ENCODE measurements around the gene NAB2.

DNA sequence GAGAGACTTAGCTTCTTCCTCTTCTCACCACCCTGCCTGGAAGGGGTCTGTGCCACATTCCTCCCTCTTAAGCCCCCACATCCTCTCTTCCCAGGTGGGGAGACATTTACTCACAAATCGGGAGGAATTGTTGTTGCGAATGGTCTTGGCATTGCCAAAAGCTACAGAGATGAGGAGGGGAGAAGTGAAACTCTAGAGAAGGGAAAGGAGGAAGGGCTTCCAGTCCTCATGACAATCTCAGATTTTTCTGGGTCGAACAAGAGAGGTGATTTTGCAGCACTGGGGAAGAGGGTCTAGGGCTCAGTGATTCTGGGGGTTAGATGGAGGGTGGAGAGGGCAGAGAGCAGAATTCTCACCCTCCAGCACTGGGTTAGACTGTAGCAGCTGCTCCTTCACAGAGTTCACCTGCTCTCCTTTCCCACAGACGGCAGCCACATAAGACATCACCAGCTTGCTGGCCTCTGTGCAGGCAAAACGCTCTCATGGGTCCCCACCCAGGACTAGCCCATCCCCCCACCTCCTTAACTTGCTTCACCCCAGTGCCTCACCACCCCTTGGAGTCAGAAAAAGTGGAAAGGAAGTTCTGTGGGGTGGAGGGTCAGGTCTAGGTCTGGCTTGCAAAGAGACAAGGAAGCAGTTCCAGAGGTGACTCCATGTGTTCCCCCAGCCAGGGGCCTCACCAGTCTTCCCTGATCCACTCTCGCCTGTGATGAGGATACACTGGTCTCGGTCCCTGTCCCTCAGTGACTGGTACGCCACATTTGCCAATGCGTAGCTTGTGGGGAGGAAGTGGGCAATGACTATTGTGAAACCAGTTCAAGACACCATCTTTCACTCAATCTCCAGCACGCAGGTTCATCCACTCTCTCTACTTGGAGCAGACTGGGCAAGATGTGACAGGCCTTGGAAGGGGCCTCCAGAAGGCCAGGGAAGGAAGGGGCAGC is 41.7 kb upstream of the NAB2 start:
- TF ChIP-seq, protein P1, sequence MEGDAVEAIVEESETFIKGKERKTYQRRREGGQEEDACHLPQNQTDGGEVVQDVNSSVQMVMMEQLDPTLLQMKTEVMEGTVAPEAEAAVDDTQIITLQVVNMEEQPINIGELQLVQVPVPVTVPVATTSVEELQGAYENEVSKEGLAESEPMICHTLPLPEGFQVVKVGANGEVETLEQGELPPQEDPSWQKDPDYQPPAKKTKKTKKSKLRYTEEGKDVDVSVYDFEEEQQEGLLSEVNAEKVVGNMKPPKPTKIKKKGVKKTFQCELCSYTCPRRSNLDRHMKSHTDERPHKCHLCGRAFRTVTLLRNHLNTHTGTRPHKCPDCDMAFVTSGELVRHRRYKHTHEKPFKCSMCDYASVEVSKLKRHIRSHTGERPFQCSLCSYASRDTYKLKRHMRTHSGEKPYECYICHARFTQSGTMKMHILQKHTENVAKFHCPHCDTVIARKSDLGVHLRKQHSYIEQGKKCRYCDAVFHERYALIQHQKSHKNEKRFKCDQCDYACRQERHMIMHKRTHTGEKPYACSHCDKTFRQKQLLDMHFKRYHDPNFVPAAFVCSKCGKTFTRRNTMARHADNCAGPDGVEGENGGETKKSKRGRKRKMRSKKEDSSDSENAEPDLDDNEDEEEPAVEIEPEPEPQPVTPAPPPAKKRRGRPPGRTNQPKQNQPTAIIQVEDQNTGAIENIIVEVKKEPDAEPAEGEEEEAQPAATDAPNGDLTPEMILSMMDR (IDR thresholded peaks at IDR 0.05; ENCODE audit: low read depth, low read length), result no peak
- TF ChIP-seq POLR2A (IDR thresholded peaks at IDR 0.05; ENCODE audit: extremely low read depth, insufficient read length) (no peak), MYC (IDR thresholded peaks at IDR 0.05; ENCODE audit: low read depth, low read length) (no peak)
- TF ChIP-seq, protein P2, sequence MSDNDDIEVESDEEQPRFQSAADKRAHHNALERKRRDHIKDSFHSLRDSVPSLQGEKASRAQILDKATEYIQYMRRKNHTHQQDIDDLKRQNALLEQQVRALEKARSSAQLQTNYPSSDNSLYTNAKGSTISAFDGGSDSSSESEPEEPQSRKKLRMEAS (IDR thresholded peaks at IDR 0.05; ENCODE audit: low read depth, low read length), result 0 out of 2 replicates have a peak, but pooled peaks have one; percentile 28
